ENCODE measurements around the gene DUOX2.

Gene DUOX2

GRCh38 chr15:45091161-45091560 is 22.8 kb downstream of the DUOX2 start:
- Histone ChIP-seq H2AFZ (ENCODE audit: low read length) (no peak overlapping the region), H4K20me1 (ENCODE audit: insufficient read depth, low read length, poor library complexity, severe bottlenecking) (no peaks in the 10 kb centered on the region), H3K9me2 (replicated peaks; ENCODE audit: low read depth, low read length) (no peaks in the 10 kb centered on the region), H3K36me3 (ENCODE audit: insufficient read depth, low read length) (no peaks in the 10 kb centered on the region), H3K27me3 (ENCODE audit: insufficient read depth, low read length, poor library complexity, severe bottlenecking) (no peaks in the 10 kb centered on the region), H3F3A (ENCODE audit: low read depth) (no peaks in the 10 kb centered on the region), H3K9ac (ENCODE audit: low read depth, low read length, poor library complexity, severe bottlenecking) (no peak overlapping the region), H3K79me2 (ENCODE audit: insufficient read depth, low read length) (no peaks in the 10 kb centered on the region), H3K4me1 (ENCODE audit: insufficient read depth, low read length, poor library complexity, severe bottlenecking) (no peaks in the 10 kb centered on the region), H3K4me2 (ENCODE audit: low read depth, low read length, poor library complexity, severe bottlenecking) (no peak overlapping the region), H3K9me3 (ENCODE audit: insufficient read depth, low read depth, low read length) (no peaks in the 10 kb centered on the region), H3K4me3 (ENCODE audit: low read length, poor library complexity, severe bottlenecking) (no peak overlapping the region)
- TF ChIP-seq CTCF (conservative IDR thresholded peaks at IDR 0.05; ENCODE audit: low read length) (no peak), EZH2phosphoT487 (IDR thresholded peaks at IDR 0.05; ENCODE audit: borderline replicate concordance) (no peak)

GRCh38 chr15:45089712-45090373 is 24.1 kb downstream of the DUOX2 start:
- Histone ChIP-seq H3F3A (ENCODE audit: low read depth) (no peaks in the 10 kb centered on the region), H3K4me3 (ENCODE audit: low read length, poor library complexity, severe bottlenecking) (no peak overlapping the region), H3K9me2 (replicated peaks; ENCODE audit: low read depth, low read length) (no peaks in the 10 kb centered on the region), H3K4me1 (ENCODE audit: insufficient read depth, low read length, poor library complexity, severe bottlenecking) (no peaks in the 10 kb centered on the region), H3K36me3 (ENCODE audit: insufficient read depth, low read length) (no peaks in the 10 kb centered on the region), H3K27me3 (ENCODE audit: insufficient read depth, low read length, poor library complexity, severe bottlenecking) (no peaks in the 10 kb centered on the region), H3K9me3 (ENCODE audit: insufficient read depth, low read depth, low read length) (no peaks in the 10 kb centered on the region), H3K9ac (ENCODE audit: low read depth, low read length, poor library complexity, severe bottlenecking) (no peak overlapping the region), H3K4me2 (ENCODE audit: low read depth, low read length, poor library complexity, severe bottlenecking) (no peak overlapping the region), H2AFZ (ENCODE audit: low read length) (no peak overlapping the region), H4K20me1 (ENCODE audit: insufficient read depth, low read length, poor library complexity, severe bottlenecking) (no peaks in the 10 kb centered on the region), H3K79me2 (ENCODE audit: insufficient read depth, low read length) (no peaks in the 10 kb centered on the region)
- TF ChIP-seq CTCF (conservative IDR thresholded peaks at IDR 0.05; ENCODE audit: low read length) (no peak), EZH2phosphoT487 (IDR thresholded peaks at IDR 0.05; ENCODE audit: borderline replicate concordance) (no peak)

- Histone ChIP-seq H3K9ac (ENCODE audit: low read depth, low read length, poor library complexity, severe bottlenecking) (no peak overlapping the region), H3K9me2 (replicated peaks; ENCODE audit: low read depth, low read length) (no peaks in the 10 kb centered on the region), H3K36me3 (ENCODE audit: insufficient read depth, low read length) (no peaks in the 10 kb centered on the region), H4K20me1 (ENCODE audit: insufficient read depth, low read length, poor library complexity, severe bottlenecking) (no peaks in the 10 kb centered on the region), H3K79me2 (ENCODE audit: insufficient read depth, low read length) (no peaks in the 10 kb centered on the region), H3K27me3 (ENCODE audit: insufficient read depth, low read length, poor library complexity, severe bottlenecking) (no peaks in the 10 kb centered on the region), H3F3A (ENCODE audit: low read depth) (no peaks in the 10 kb centered on the region), H2AFZ (ENCODE audit: low read length) (no peak overlapping the region), H3K9me3 (ENCODE audit: insufficient read depth, low read depth, low read length) (no peaks in the 10 kb centered on the region), H3K4me2 (ENCODE audit: low read depth, low read length, poor library complexity, severe bottlenecking) (no peak overlapping the region), H3K4me3 (ENCODE audit: low read length, poor library complexity, severe bottlenecking) (no peak overlapping the region), H3K4me1 (ENCODE audit: insufficient read depth, low read length, poor library complexity, severe bottlenecking) (no peaks in the 10 kb centered on the region)
- TF ChIP-seq EZH2phosphoT487 (IDR thresholded peaks at IDR 0.05; ENCODE audit: borderline replicate concordance) (no peak), CTCF (conservative IDR thresholded peaks at IDR 0.05; ENCODE audit: low read length) (no peak)
Observed at GRCh38 chr15:45088801-45089711, 24.9 kb downstream of the DUOX2 start.

Data from Loucy (cell line).